DOHH2 (cell line): ENCODE results near the gene UBE2N.

Source experiments
- CTCF ChIP-seq: fragments of 200-600 bp; sonication (generic); IDR thresholded peaks from one replicate; pipeline ENCODE4 v1.5.1; 2014; ENCODE audit warnings: antibody characterized with exemption, mild to moderate bottlenecking, low read depth, low read length; ENCODE audit not compliant: poor library complexity, severe bottlenecking
- EZH2phosphoT487 ChIP-seq: fragments of 200-600 bp; sonication (generic); IDR thresholded peaks from 2 replicates; pipeline ENCODE4 v1.6.1; 2017; ENCODE audit warnings: borderline replicate concordance, mild to moderate bottlenecking, antibody characterized with exemption, low read length, moderate library complexity, mixed read lengths

DNA sequence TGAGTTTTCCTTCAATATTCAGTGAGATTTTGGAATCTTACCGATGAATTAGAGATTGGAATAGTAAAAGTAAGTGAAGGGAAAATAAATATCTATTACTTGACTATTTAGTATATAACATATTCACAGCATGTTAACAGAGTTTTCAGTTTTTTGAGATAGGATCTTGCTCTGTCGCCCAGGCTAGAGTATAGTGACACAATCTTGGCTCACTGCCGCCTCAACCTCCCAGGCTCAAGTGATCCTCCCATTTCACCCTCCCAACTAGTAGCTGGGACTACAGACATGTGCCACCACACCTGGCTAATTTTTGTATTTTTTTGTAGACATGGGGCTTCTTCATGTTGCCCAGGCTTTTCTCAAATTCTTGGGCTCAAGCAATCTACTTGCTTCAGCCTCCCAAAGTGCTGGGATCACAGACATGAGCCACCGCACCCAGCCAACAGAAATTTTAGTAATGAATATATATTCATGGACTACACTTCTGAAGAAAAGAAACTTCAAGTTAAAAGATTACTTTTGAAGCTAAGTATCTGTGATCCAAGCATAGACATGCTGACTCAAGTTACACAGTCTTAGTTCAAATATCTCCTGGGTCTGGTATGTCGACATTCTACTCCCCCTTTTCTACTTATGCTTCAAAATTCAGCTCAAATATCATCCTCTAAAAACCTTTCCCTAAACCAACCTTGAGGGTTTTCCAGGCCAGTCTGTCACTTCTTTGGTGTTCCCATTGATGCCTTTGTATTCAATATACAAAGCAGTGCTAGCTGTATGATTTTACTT, 13.8 kb downstream of the UBE2N start:
- TF ChIP-seq CTCF = no peak
- TF ChIP-seq EZH2phosphoT487 = no peak
